ENCODE measurements around the gene CCDC34. TPM values are rescaled to one million over a fixed set of nuclear protein-coding genes. Genes with fewer than 3 reads are reported as not detected.

The CCDC34 gene
- total and polyA plus RNA-seq, 2 of the 4 experiments (the other 2 are of a cell fraction): 2.5 to 4.5 TPM

- ChIA-PET CTCF (interaction anchor here (2.2 kb wide), 1 partner anchor 17 kb away, joined by 12 read pairs; no protein-coding TSS in a partner anchor), POLR2A (ENCODE audit: unreplicated experiment) (no interaction called here)
- no peak overlapping the region for H2BK20ac ChIP-seq (ENCODE audit: low read depth, low read length)
- no peak overlapping the region for H3K14ac ChIP-seq (replicated peaks; ENCODE audit: low read depth, low read length)
- no peak overlapping the region for H4K91ac ChIP-seq (ENCODE audit: insufficient read depth, low read depth, low read length)
- H3K27ac ChIP-seq (ENCODE audit: insufficient read depth, low read length): no peak overlapping the region
- intact Hi-C loops (cut with micrococcal nuclease): no loop called here
- H2BK5ac ChIP-seq (ENCODE audit: low read depth, low read length, poor library complexity, severe bottlenecking): no peak overlapping the region
- H4K20me1 ChIP-seq (ENCODE audit: insufficient read depth, low read length): no peaks in the 10 kb centered on the region
- ATAC-seq (ENCODE audit: low read depth) (peak; percentile 37), DNase-seq (no peak)
- no peak overlapping the region for H2AK9ac ChIP-seq (replicated peaks; ENCODE audit: low read depth, low read length, poor library complexity)
- H3K27me3 ChIP-seq (ENCODE audit: control insufficient read depth, insufficient read depth, low read length): no peaks in the 10 kb centered on the region
- no peak overlapping the region for H3K4me2 ChIP-seq (ENCODE audit: low read depth, low read length)
- H2BK120ac ChIP-seq (ENCODE audit: low read depth, low read length): no peak overlapping the region
- H3K18ac ChIP-seq (ENCODE audit: low read depth, low read length): no peak overlapping the region
- no peak overlapping the region for H2AFZ ChIP-seq (replicated peaks; ENCODE audit: low read length, poor library complexity)
- WGBS, 2 experiments (ENCODE audit: extremely low coverage in 2 of 2, insufficient read length in 1 of 2): no CpG with 5 or more reads among the region's 2 CpGs
- in situ Hi-C loops (cut with MboI; ENCODE audit: low sequenced_read_pairs): no loop called here
- H3K79me1 ChIP-seq (ENCODE audit: low read depth in 1 of 2, low read length in 2 of 2): no peaks in the 10 kb centered on the region
- H2BK15ac ChIP-seq (ENCODE audit: low read depth, low read length): no peak overlapping the region
- H3K36me3 ChIP-seq (ENCODE audit: control insufficient read depth, insufficient read depth, low read length): no peaks in the 10 kb centered on the region
- H3K4me3 ChIP-seq (ENCODE audit: insufficient read depth, low read depth, low read length): no peak overlapping the region
- H3K4ac ChIP-seq (ENCODE audit: low read depth, low read length): no peak overlapping the region
- no peak overlapping the region for H2AK5ac ChIP-seq (ENCODE audit: low read depth, low read length)
- dilution Hi-C loops (cut with HindIII; ENCODE audit: low sequenced_read_pairs, unreplicated experiment): no loop called here
- no peak overlapping the region for H4K5ac ChIP-seq (ENCODE audit: low read depth, low read length)
- no peak overlapping the region for H3K56ac ChIP-seq (ENCODE audit: extremely low read depth, insufficient read depth, low read length)
- H3K4me1 ChIP-seq (ENCODE audit: control insufficient read depth, insufficient read depth, low read length): no peaks in the 10 kb centered on the region
- H3K23ac ChIP-seq (ENCODE audit: low read depth, low read length): no peak overlapping the region
- BruUV-seq (replicated peaks): no TSS peak
- no peak for TF ChIP-seq RFX5 (IDR thresholded peaks at IDR 0.05; ENCODE audit: low read depth, low read length)
- peak; percentile 38 for TF ChIP-seq MAFK (IDR thresholded peaks at IDR 0.05; ENCODE audit: low read depth, low read length)
- no peaks in the 10 kb centered on the region; the same call in 1 of the 2 replicates for H3K9me1 ChIP-seq (ENCODE audit: insufficient read depth, low read length)
- no peak overlapping the region for H3K9ac ChIP-seq (ENCODE audit: low read depth, low read length)
- H3K9me3 ChIP-seq (ENCODE audit: control insufficient read depth, insufficient read depth, low read length): no peaks in the 10 kb centered on the region
- H4K8ac ChIP-seq (ENCODE audit: low read depth in 2 of 2, low read length in 2 of 2): no peak overlapping the region
Observed at GRCh38 chr11:27313157-27313821, 49.7 kb downstream of the CCDC34 start.

Data from IMR-90 (cell line).